DOHH2 (cell line): ENCODE results near the gene GAS1.

Experiments used
- CTCF ChIP-seq: fragments of 200-600 bp; sonication (generic); IDR thresholded peaks from one replicate; pipeline ENCODE4 v1.5.1; 2014; ENCODE audit warnings: antibody characterized with exemption, mild to moderate bottlenecking, low read depth, low read length; ENCODE audit not compliant: poor library complexity, severe bottlenecking
- EZH2phosphoT487 ChIP-seq: fragments of 200-600 bp; sonication (generic); IDR thresholded peaks from 2 replicates; pipeline ENCODE4 v1.6.1; 2017; ENCODE audit warnings: borderline replicate concordance, mild to moderate bottlenecking, antibody characterized with exemption, low read length, moderate library complexity, mixed read lengths

- TF ChIP-seq CTCF (no peak), EZH2phosphoT487 (no peak)
These were observed 43.0 kb upstream of the GAS1 start for GRCh38 chr9:86990290-86990689.
